KBM-7 (cell line): ENCODE measurements around the gene CCDC13.

Experiments used
- DNase-seq: peaks from one replicate; pipeline ENCODE4 v3.0.0-alpha.2; 2015
- in situ Hi-C: fragments of 300-500 bp; cut with MboI; formaldehyde crosslinking; loops from 2 replicates; pipeline ENCODE4 v1.14.3; 2020; ENCODE audit warnings: low sequenced_read_pairs, low pct_unique_long_range_greater_than_20kb, mixed read lengths

The CCDC13 gene

DNA sequence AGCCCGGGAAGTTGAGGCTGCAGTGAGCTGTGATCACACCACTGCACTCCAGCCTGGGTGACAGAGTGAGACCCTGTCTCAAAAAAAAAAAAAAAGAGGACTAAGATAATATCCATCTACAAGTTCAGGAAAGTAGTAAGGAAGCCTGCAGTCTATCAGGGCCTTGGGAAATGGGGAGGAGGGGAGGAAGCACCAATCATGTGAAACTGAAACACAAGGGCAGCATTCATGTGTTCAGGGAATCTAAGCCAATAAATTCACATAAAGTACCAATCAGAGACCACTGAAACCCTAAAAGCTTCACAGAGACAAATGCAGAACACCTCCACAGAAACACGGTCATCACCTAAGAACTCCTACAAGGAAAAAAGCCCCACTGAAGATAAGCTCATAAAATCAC, 47.6 kb downstream of the CCDC13 start:
- no peak for DNase-seq
- in situ Hi-C loops, result loop anchor here (25.0 kb wide), 1 partner anchor 463 kb away; the partner anchor contains the start of gene CCK

DNA sequence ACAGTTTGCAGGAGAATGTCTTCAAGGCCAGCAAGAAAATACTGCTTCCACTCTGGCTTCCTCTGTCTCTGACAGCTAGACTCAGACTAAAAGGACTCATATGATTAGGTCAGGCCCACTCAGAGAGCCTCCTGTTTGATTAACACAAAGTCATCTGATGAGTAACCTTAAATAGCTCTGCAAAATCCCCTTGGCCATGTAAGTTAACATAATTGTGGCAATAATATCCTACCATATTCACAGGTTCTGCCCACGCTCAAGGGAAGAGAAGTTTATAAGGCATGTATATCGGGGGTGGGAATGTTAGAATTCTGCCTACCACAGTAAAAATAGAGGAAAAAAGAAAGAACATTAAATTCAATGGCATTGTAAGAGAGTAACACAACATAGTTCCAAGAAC, 49.8 kb downstream of the CCDC13 start:
- DNase-seq, result no peak
- in situ Hi-C loops, result no loop called here
